ENCODE measurements around the gene GNAQ.

DNA sequence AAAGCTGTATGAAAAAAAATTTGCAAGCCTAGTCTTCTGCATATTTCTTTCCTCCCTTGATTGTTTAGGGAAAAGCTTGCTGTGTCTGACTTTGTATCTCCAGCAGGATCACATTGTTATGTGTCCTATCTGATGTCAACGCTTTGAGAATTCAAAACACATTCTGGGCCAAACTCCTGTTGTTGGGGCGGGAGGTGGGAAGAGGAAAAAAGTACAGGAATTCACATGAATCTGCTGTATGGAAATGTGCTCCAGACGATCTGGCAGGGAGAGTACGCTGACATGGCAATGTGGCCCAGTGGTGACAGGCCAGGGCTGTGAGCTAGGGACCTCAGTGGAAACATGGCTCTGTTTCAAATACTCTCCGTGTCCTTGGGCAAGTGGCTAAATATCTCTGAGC, 296.1 kb downstream of the GNAQ start:
- no peak for TF ChIP-seq POLR2AphosphoS5 (IDR thresholded peaks at IDR 0.05; ENCODE audit: low read depth, low read length)
- no peak for TF ChIP-seq ELF1 (IDR thresholded peaks at IDR 0.05; ENCODE audit: borderline replicate concordance, low read depth)
- TF ChIP-seq, protein P1, sequence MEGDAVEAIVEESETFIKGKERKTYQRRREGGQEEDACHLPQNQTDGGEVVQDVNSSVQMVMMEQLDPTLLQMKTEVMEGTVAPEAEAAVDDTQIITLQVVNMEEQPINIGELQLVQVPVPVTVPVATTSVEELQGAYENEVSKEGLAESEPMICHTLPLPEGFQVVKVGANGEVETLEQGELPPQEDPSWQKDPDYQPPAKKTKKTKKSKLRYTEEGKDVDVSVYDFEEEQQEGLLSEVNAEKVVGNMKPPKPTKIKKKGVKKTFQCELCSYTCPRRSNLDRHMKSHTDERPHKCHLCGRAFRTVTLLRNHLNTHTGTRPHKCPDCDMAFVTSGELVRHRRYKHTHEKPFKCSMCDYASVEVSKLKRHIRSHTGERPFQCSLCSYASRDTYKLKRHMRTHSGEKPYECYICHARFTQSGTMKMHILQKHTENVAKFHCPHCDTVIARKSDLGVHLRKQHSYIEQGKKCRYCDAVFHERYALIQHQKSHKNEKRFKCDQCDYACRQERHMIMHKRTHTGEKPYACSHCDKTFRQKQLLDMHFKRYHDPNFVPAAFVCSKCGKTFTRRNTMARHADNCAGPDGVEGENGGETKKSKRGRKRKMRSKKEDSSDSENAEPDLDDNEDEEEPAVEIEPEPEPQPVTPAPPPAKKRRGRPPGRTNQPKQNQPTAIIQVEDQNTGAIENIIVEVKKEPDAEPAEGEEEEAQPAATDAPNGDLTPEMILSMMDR (IDR thresholded peaks at IDR 0.05 in 2 of 3, conservative IDR thresholded peaks at IDR 0.05 in 1 of 3; ENCODE audit: borderline replicate concordance in 1 of 3, insufficient read depth in 1 of 3, low read depth in 2 of 3, low read length in 2 of 3), result no peak
